CD4-positive, alpha-beta T cell treated with Interleukin-4 for 4 hours (primary cell): Measurements from ENCODE around the gene CD83.

Source experiments
- DNase-seq: peaks from one replicate; pipeline ENCODE4 v3.0.0-alpha.2; 2020

CD83 gene

GRCh38 chr6:14092838-14093789 is 24.5 kb upstream of the CD83 start:
- no peak for DNase-seq

- DNase-seq, result no peak
Measured at GRCh38 chr6:14094721-14095120, 22.9 kb upstream of the CD83 start.

- no peak for DNase-seq
Measured at GRCh38 chr6:14095437-14095836, 22.1 kb upstream of the CD83 start.

GRCh38 chr6:14100138-14100537 is 17.4 kb upstream of the CD83 start:
- DNase-seq, result no peak

GRCh38 chr6:14100966-14101365 is 16.6 kb upstream of the CD83 start:
- no peak for DNase-seq

GRCh38 chr6:14102383-14102782 is 15.2 kb upstream of the CD83 start:
- no peak for DNase-seq

GRCh38 chr6:14105547-14105946 is 12.0 kb upstream of the CD83 start:
- DNase-seq, result no peak

GRCh38 chr6:14107000-14107399 is 10.6 kb upstream of the CD83 start:
- no peak for DNase-seq

GRCh38 chr6:14107711-14108494 is 9.7 kb upstream of the CD83 start:
- DNase-seq, result no peak

GRCh38 chr6:14108571-14109410 is 8.8 kb upstream of the CD83 start:
- DNase-seq, result peak; percentile 45

- no peak for DNase-seq
Measured at GRCh38 chr6:14109411-14109826, 8.2 kb upstream of the CD83 start.

- peak; percentile 24 for DNase-seq
Measured at GRCh38 chr6:14110001-14110818, 7.4 kb upstream of the CD83 start.

- DNase-seq, result no peak
Measured at GRCh38 chr6:14113976-14114375, 3.6 kb upstream of the CD83 start.

GRCh38 chr6:14118091-14118439 is 493 bp downstream of the CD83 start:
- DNase-seq, result no peak

GRCh38 chr6:14118446-14118845 is 874 bp downstream of the CD83 start:
- no peak for DNase-seq

GRCh38 chr6:14119784-14120183 is 2.2 kb downstream of the CD83 start:
- DNase-seq, result no peak

- no peak for DNase-seq
Measured at GRCh38 chr6:14120546-14120945, 3.0 kb downstream of the CD83 start.

- peak; percentile 42 for DNase-seq
Measured at GRCh38 chr6:14121936-14122344, 4.4 kb downstream of the CD83 start.

- no peak for DNase-seq
Measured at GRCh38 chr6:14123386-14124111, 6.0 kb downstream of the CD83 start.

- no peak for DNase-seq
Measured at GRCh38 chr6:14125346-14125745, 7.8 kb downstream of the CD83 start.

GRCh38 chr6:14126191-14126590 is 8.6 kb downstream of the CD83 start:
- no peak for DNase-seq

GRCh38 chr6:14127611-14128010 is 10.0 kb downstream of the CD83 start:
- DNase-seq, result no peak
